Measurements from ENCODE around the gene GPR35.
"Not testable (repeated sequence)": the region's sequence is repeated elsewhere in the genome, so short reads cannot be mapped to it uniquely, and the experiment has no call there.

The GPR35 gene

DNA sequence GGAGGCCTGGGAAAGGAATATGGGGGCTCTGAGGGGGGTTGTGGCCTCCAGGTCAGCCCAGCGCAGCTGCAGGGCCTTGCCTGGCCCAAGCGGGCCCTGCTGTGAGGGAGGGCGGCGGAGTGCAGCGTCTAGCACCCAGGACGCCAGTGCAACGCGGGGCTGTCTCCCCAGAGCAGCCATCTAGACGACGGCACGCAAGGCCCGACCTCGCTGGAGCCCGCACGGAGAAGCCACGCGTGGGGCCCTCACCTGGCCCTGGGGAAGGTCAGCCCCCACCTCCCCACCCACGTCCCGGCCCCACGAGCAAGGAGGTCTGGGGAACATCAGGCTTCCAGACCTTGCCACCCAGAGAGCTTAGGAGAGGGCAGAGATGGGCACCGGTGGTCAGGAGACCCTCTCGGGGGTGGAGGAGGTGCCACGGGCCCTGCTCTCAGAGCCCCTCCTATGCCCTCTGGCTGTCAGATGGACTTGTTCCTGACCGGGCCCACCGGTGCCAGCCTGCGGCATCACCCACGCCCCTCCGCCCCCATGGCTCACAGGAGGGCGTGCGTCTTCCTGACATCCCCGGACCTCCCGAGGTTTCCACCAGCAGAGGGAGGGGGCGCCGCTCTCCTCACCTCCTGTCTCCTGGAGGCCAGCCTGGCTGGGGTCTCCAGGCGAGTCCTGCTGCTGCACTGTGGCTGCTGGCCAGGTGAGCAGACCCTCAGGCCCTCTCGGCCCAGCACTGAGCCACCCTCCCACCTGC lies 17.0 kb downstream of the GPR35 start:
- DNase-seq = no peak

DNA sequence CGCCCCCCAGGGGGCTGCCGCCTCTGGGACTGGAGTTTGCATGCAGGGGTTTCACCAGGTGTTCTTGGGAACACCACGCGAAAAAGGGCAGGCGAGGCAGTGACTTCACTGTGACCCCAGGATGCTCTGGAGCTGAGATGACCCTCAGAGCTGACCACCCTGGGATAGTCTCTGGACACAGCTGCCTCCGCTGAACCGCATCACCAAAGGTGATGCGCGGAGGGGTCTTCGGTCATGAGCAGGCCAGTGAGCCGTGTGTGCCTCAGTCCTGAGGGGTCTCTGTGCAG lies 17.5 kb downstream of the GPR35 start:
- DNase-seq = no peak

DNA sequence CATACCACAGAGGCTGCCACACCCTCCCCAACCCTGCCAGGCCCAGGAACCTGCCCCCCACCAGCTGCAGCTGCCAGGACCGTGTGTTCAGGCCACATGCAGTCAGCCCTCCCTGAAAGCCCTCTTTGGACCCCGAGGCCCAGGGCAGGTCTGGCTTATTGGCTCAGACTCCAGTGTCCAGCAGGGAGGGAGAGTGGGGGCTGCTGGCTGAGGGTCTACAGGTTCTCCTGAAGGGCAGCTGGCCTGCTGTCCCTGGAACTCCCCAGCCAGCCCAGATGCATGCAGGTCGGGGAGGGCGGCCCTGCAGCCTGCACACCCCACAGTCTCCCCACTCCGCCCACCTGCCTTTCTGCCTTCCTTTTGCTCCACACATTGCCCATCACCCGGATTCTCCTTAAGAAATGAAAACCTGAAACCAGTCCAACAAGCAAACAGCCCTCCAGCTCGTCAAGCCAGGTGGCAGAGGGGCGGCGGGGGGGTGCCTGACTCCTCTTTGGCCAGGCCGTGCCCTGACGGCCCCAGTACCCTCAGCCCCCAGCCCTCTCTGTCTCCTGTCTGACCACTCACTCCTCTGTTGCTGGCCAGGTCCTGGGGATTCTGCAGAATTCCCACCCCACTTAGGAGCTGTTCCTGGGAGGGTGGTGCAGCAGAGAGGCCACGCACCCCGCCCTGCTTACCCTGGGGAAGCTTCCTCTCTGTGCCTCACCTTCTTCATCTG lies 18.0 kb downstream of the GPR35 start:
- DNase-seq = no peak

DNA sequence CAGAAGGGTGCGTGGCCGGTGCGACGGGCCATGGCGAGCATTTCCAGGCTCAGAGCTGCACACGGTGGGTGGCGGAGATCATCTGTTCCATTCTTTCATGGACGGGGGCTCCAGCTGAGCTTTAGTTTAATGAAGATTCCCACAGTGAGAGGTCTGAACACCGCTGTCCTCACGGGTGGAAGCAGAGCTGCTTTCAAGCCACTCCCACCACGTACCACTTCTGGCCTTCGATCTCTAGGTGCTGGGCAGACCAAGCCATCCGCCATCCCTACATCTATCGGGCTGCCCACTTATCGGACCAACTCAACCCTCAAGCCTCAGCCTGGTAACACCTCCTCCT lies 18.5 kb downstream of the GPR35 start:
- DNase-seq = no peak

DNA sequence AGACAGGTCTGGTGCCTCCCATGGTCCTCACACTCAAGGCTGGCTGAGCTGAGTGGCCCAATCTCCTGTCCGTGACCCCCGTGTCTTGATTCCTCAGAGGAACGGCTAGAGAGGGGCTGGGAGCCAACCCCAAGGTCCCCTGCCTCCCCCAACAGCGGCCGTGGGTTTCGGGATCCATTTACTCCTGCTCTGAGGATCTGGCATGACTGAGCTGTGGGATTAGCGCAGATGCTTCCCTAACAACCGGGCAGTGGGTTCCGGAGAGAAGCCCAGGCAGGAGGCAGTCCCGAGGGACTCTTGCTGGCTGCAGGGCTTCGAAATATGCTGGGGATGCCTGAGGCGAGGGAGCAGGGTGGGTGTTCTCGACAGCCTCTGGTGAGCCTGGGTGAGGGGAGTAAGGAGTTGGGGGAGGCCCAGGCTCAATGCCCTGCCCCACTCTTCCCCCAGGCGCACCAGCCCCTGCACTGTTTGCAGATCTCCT lies 18.9 kb downstream of the GPR35 start:
- DNase-seq = no peak

DNA sequence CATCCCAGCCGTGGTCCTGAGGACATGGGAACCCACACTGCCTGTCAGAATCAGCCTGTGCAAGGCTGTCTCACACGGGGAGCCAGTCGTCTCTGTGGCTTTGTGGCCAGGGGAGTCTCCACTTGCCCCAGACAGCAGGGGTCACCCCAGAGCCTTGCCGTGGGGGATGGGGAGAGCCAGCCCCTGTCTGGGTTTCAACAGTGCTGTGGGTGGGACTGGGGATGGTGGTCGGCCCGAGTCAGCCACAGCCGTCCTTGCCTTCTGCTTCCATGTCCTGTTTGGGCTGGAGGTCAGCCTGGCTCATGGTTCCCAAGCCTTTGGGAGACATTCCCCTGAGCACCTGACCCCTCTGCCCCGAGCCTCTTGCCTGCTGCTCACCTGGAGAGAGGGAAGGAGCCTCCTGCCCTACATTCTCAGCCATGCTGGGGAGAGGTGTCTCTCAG lies 19.6 kb downstream of the GPR35 start:
- DNase-seq = no peak

DNA sequence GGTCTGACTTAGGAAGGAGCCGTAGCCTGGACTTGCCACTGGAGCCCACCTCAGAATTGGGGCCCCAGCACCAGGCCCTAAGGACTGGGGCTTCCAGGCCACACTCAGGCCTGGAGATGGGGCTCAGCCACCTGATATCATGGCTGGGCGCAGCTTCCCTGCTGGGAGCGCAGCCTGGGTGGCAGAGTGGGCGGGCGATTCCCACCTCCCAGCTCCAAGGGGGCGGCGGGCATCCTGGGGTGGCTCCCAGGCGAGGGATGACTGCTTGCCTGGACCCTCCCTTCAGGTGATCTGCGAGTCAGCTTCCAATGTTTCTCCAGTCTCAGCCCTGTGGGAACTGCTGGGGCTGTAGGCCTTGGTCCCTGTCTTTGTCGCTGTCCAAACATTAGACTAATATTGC lies 20.1 kb downstream of the GPR35 start:
- DNase-seq = no peak

DNA sequence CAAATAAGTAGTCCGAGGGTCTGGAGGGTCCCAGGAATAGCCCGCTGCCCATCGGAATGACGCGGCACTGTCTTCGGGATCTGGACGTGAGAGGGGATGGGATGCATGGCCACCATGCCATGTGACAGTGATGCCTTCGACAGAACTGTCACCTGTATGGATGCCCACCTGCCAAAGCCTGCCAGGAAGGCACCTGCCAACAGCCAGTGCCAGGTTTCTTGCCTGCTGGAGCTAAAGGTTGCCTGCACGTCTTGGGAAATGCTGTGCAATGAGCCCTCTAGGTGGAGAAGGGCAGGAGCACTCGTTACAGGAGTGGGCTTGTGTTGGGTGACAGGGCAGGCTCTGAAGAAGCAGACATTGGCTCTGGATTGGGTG lies 20.5 kb downstream of the GPR35 start:
- no peak for DNase-seq

DNA sequence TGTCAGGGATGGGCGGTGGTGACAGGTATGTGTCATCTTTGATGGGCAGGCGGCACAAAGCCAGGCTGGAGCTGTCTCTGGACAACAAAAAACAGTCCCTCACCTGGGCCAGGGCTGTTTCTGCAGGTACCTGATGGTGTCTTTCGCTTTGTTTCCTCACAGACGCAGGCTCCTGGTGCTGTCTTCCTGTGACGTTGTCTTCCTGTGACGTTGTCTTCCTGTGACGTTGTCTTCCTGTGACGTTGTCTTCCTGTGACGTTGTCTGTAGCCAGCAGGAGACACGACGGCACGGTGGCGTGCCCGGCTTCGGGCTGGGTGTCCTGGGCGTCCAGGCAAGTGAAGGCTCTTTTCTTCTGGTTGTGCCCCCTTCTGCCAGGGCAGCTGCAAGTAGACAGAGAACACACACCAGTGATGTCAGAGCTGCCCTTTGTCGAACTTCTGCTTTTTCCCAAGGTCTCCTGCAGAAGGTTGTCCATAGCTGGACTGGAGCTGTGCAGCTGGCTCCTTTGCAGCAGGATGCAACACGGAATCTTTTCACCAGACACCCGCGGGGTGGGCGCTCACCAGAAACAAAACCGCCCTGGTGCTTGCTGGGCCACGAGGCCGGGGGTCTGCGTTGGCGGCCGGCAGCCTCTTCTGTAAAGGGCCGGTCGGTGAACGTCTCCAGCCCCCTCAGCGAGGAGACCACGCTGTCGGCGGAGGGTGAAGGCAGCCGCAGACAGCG lies 21.1 kb downstream of the GPR35 start:
- DNase-seq = no peak

DNA sequence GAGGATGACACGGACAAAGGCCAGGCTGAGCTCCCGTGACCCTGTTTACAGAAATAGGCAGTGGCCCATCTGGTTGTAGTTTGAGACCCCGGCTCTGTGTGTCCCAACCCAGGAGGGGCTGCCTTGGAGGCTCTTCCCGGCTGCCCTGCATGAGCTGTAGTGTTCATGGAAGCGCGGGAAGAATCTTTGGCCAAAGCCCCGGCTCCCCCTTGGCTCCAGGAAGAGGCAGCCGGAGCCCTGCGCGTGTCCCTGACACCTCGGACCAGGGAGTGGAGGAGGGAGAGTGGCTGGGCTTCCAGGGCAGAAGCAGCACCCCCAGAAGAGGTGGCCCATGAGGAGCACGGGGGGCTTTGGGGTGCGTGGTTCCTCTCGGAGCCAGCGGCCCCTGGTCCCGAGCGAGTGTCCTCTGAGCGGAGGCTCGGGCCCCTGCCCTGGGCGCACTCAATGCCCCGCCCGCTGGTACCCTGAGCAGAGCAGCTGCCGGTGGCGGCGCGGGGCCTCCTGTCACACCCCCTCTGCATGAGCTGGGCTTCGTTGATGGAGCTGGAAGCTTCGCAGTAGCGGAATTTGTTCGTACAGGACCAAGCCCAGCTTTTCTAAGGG lies 21.7 kb downstream of the GPR35 start:
- DNase-seq = no peak

DNA sequence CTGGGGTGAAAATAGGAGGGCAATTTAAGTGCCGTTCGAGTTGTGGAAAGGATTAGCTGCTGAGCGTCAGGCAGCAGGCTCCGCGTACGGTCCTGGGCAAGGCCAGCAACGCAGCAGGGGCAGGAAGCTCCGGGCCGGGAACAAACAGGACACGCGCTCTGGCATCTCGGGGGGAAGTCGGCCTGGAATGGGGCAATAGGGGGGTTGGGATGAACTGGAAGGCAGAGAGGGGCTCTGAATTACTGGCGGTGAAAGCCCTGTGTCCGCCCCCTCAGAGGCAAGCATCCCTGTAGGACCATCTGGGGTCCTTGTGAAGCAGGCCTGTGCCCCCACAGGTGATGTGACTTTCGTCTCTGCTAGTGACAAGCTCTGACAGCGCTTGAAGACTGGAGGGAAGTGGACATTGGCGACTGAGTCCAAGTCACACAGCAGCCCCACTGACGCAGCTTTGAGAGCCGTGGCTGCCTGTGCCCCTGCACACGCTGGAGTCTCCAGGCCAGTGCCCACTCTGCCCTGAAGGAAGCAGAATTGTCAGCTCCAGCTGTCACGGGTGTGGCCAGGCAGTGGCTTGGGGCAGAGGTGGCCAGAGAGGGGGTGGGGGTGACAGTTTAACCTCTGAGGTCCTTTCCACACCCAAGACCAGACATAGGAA lies 22.3 kb downstream of the GPR35 start:
- DNase-seq = no peak

DNA sequence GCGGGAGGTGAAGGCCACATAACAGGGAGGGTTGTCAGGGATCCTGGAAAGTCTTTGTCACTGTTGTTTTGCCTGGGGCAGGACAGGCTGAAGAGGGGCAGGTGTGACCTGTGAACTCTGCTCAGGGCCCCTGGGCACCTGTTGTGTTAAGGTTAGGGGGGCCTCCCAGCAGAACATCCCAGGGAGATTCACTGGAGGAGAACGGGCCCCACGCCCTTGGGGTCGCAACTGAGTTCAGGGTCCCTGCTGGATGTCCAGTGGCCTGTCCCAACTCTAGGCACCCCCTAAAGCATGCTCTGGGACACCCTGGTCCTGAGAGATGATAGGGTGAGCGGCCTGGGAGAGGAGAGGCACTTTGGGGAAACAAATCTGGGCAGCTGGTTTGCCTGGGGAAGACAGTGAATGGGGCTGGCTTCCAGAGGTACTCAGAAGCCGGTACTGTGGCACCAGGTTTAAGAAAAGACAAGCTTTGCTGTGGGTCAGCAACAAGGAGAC lies 22.9 kb downstream of the GPR35 start:
- no peak for DNase-seq

DNA sequence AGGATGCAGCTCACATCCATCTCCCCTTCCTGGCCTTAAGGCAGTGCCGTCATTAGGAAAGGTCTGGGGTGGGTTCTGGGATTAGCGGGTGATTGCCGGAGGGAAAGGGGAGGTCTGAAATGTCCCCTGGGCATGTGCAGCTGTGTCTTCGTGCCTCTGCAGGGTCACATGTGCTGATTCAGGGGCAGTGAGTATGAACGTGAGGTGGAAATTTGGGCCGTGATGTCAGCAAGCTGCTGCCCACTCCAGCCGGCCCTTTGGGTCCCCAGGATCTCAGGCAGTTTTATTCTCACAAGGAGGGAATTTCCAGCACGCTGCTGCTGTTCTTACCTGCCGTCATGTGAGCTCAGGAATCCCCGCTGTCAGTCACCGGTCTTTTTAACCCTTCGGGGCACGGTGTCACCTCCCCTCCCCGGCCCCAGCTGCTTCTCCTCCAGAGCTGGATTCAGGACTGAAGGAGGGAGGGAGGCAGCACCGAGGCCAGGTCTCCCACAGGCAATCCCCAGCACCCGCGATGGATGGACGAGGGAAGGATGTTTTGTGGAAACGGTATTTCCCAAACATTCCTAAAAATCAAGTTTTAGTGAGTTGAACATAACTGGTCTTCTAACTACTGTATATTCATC lies 23.5 kb downstream of the GPR35 start:
- no peak for DNase-seq

DNA sequence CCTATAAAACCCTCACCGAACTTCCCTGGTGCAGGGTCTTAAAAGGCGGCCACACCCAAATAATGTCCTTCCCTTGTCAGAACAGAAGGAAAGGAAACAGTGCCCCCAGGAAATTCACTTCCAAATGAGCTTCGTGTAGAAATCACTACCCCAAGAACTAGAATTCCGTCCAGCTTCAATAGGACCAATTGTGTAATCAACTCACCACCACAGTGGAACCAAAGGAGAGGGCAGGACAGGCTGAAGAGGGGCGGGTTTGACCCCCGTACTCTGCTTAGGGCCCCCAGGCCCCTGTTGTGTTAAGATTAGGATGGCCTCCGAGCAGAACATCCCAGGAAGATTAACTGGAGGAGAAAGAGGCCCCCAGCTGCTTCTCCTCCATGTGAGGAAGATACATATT lies 24.1 kb downstream of the GPR35 start:
- no peak for DNase-seq

DNA sequence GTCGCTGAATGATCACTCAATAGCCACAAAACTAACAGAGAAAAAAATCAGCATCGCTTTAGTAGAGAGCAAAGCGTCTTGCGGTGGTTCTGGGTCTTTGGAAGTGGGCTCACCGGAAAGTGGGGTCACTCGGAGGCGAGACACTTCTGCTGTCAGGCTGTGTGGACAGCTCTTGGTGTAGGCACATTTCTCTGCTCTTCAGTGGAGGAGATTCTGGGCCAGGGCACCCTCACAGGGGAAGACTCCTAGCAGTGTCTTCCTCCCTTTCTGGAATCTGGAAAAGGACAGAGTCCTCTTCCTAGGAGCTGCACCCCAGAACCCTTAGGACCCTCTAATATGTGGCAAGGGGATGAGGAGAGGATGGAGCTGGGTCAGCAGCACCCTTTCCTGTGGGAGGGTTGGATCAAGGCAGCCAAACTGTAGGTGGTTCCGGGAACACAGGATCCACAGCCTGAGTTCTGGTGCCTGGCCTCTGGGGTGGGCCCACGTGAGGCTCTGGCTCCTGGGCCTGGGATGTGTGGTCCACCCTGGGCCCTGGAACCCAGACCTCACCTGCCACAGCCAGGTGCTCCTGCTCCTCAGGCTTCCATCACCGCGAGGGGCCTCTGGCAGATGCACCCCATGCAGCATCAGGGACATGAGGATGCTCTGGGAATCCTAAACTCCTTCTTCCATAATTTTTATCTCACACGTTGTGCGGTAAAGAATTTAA lies 25.1 kb downstream of the GPR35 start:
- no peak for DNase-seq

DNA sequence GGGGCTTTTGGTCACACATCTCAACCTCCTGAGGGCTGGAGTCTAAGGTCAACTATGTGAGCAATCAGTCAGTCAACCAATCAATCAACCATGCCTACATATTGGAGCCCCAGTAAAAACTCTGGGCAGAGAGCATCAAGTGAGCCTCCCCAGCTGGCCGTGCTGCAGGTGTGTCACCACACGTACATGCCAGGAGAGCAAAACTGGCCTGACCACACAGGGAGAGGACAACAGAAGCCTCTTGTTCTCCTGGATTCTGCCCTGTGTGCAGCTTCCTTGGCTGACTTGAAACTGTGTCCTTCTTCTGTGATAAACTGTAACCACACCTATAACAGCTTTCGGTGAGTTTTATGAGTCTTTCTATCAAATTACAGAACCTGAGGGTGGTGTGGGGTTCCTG lies 25.9 kb downstream of the GPR35 start:
- DNase-seq = no peak

DNA sequence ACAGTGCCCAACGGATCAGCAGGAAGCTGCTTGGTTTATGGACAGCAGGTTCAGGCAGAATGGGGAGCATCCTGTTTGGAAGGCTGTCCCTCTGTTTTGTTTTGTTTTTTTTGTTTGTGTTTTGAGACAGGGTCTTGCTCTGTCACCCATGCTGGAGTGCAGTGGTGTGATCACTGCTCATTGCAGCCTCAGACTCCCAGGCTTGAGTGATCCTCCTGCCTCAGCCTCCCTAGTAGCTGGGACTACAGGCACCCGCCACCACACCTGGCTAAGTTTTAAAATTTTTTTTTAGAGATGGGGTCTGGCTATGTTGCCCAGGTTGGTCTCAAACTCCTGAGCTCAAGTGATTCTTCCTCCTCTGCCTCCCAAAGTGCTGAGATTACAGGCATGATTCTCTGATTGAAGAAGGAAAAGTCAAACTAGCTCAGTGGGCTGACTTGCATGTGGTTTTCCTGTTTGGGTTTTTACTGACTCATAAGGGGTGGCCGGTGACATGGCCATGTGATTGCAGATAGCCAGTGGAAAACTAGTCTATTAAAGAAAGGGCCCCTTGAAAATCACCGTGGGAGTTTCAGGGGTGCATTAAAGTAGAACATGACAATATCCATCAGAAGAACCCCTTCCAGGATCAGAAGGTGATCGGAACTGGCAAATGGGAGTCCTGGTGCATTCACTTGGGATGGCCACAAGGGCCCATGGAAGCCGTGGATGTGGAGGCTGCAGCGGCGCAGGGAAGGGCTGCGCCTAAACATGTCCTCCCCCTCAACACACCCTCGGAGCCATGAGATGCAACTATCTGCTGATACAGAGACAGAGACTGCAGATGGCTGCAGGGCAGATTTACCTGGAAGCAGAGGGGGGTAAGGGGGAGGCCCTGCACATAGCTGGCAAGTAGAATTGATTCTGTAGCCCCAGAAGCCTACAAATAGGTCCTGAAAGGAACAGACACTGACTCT lies 30.9 kb downstream of the GPR35 start:
- DNase-seq = no peak

DNA sequence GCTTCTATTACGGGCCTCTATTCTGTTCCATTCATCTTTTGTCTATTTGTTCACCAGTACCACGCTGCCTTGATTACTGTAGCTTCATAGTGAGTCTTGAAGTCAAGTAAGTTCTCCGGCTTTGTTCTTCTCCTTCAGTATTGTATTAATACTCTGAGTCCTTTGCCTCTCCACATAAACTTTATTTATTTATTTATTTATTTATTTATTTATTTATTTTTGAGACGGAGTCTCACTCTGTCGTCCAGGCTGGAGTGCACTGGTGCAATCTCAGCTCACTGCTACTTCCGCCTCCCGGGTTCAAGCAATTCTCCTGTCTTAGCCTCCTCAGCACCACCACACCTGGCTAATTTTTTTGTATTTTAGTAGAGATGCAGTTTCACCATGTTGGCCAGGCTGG lies 34.6 kb downstream of the GPR35 start:
- not testable (repeated sequence) for DNase-seq

DNA sequence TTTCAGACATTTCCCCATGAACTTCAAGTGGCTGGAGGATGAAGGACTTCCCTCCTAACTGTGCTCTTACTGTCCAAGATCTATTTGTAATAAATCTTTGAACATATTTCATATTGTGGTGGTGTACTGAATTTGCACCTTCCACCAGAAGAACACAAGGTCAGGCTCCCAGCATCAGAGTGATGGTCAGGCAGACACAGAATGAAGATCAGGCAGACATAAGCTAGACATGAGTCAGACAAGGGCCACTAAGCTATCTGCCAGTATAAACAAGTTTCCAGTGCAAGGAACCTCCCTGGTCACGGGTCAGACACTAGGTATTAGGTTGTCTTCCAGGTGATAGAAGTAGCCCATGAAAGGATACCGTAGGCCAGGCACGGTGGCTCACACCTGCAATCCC lies 37.4 kb downstream of the GPR35 start:
- DNase-seq = no peak

DNA sequence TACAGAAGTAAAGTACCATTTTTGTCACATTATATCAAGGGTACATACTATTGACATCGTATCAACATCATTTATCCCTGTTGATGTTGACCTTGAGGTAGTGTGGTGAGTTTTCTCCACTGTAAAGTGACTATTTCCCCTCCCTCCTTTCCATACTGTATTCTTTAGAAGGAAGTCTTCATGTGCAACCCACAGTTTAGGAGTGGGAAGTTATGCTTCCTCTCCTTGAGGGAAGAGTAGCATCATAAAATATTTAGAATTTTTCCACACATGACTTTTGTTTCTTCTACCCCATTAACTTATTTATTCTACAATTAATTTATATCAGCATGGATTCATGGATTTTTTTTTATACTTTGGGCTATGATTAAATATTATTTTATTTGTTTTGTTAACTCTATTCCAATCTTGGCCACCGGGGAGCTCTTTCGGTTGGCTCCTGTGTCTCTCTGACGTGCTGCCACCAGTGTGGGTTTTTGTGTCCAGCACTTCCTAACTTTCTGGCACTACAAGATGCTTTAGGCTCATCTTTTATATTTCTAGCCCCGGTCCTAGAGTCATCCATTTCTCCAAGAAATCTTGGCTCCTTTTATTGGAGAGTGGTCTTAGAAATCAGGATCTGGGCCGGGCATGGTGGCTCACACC lies 38.4 kb downstream of the GPR35 start:
- DNase-seq = no peak

Measured in amniotic stem cell (primary cell).